ENCODE data around the gene DNAH6. TPM values are rescaled to one million over a fixed set of nuclear protein-coding genes. Genes with fewer than 3 reads are reported as not detected.

The DNAH6 gene
- total RNA-seq, 1 experiment from 2014 or later: not detected

GRCh38 chr2:84849271-84849952 lies 333.1 kb downstream of the DNAH6 start:
- Histone ChIP-seq H3K36me3 (ENCODE audit: low read depth, low read length) (no peaks in the 10 kb centered on the region), H4K20me1 (ENCODE audit: low read length) (no peaks in the 10 kb centered on the region), H3K27me3 (ENCODE audit: low read length) (no peaks in the 10 kb centered on the region), H3K9me2 (replicated peaks; ENCODE audit: low read length) (no peaks in the 10 kb centered on the region), H3K79me2 (ENCODE audit: low read length) (no peaks in the 10 kb centered on the region), H3F3A (ENCODE audit: low read length, unreplicated experiment) (no peaks in the 10 kb centered on the region), H3K27ac (ENCODE audit: low read length) (peak overlapping the region; percentile 58), H3K4me3 (ENCODE audit: low read length) (no peak overlapping the region; the same call in 1 of the 2 replicates), H3K9me3 (ENCODE audit: low read length) (no peaks in the 10 kb centered on the region), H2AFZ (ENCODE audit: low read length) (no peak overlapping the region), H3K4me2 (ENCODE audit: low read length) (peak overlapping the region; percentile 57), H3K9ac (ENCODE audit: low read length) (no peak overlapping the region), H3K4me1 (ENCODE audit: insufficient read depth, low read length) (peaks cover 18% of the 10 kb centered on the region)
- POLR2A ChIA-PET (ENCODE audit: unreplicated experiment): interaction anchor here (0.5 to 0.6 kb wide), 2 partner anchors 59 to 77 kb away, joined by 3 to 7 read pairs; no protein-coding TSS in a partner anchor
- BruUV-seq (replicated peaks): no TSS peak
- CTCF ChIA-PET: no interaction called here
- DNase-seq (peak; percentile 86), ATAC-seq (peak; percentile 88)
- TF ChIP-seq EZH2phosphoT487 (IDR thresholded peaks at IDR 0.05; ENCODE audit: borderline replicate concordance, low read length) (no peak), CTCF (conservative IDR thresholded peaks at IDR 0.05; ENCODE audit: low read depth, low read length) (no peak), EZH2 (IDR thresholded peaks at IDR 0.05; ENCODE audit: low read length, unreplicated experiment) (no peak)
- intact Hi-C loops (cut with micrococcal nuclease): loop anchor here (5.0 kb wide), 1 partner anchor 42 kb away; no protein-coding TSS in a partner anchor

GRCh38 chr2:84850471-84850870 lies 334.2 kb downstream of the DNAH6 start:
- Histone ChIP-seq H3K4me3 (ENCODE audit: low read length) (no peak overlapping the region), H3K27ac (ENCODE audit: low read length) (no peak overlapping the region), H3K36me3 (ENCODE audit: low read depth, low read length) (no peaks in the 10 kb centered on the region), H3K4me1 (ENCODE audit: insufficient read depth, low read length) (peaks cover 18% of the 10 kb centered on the region), H3K79me2 (ENCODE audit: low read length) (no peaks in the 10 kb centered on the region), H3K4me2 (ENCODE audit: low read length) (0 out of 2 replicates have a peak overlapping the region, but pooled peaks have one; percentile 57), H3K9me3 (ENCODE audit: low read length) (no peaks in the 10 kb centered on the region), H4K20me1 (ENCODE audit: low read length) (no peaks in the 10 kb centered on the region), H3K27me3 (ENCODE audit: low read length) (no peaks in the 10 kb centered on the region), H2AFZ (ENCODE audit: low read length) (no peak overlapping the region), H3F3A (ENCODE audit: low read length, unreplicated experiment) (no peaks in the 10 kb centered on the region), H3K9ac (ENCODE audit: low read length) (no peak overlapping the region), H3K9me2 (replicated peaks; ENCODE audit: low read length) (no peaks in the 10 kb centered on the region)
- TF ChIP-seq CTCF (conservative IDR thresholded peaks at IDR 0.05; ENCODE audit: low read depth, low read length) (0 out of 2 replicates have a peak, but pooled peaks have one; percentile 10), EZH2phosphoT487 (IDR thresholded peaks at IDR 0.05; ENCODE audit: borderline replicate concordance, low read length) (no peak), EZH2 (IDR thresholded peaks at IDR 0.05; ENCODE audit: low read length, unreplicated experiment) (no peak)
- CTCF ChIA-PET: no interaction called here
- intact Hi-C loops (cut with micrococcal nuclease): no loop called here
- BruUV-seq (replicated peaks): no TSS peak
- DNase-seq (no peak), ATAC-seq (no peak)
- POLR2A ChIA-PET (ENCODE audit: unreplicated experiment): no interaction called here

- H3F3A ChIP-seq (ENCODE audit: low read length, unreplicated experiment): no peaks in the 10 kb centered on the region
- H4K20me1 ChIP-seq (ENCODE audit: low read length): no peaks in the 10 kb centered on the region
- intact Hi-C loops (cut with micrococcal nuclease): no loop called here
- H3K4me1 ChIP-seq (ENCODE audit: insufficient read depth, low read length): peaks cover 18% of the 10 kb centered on the region
- ChIA-PET POLR2A (ENCODE audit: unreplicated experiment) (no interaction called here), CTCF (no interaction called here)
- no peaks in the 10 kb centered on the region for H3K9me2 ChIP-seq (replicated peaks; ENCODE audit: low read length)
- no peaks in the 10 kb centered on the region for H3K36me3 ChIP-seq (ENCODE audit: low read depth, low read length)
- ATAC-seq: no peak
- no TSS peak for BruUV-seq (replicated peaks)
- no peak overlapping the region for H3K4me3 ChIP-seq (ENCODE audit: low read length)
- H3K4me2 ChIP-seq (ENCODE audit: low read length): no peak overlapping the region
- H3K9me3 ChIP-seq (ENCODE audit: low read length): no peaks in the 10 kb centered on the region
- DNase-seq: no peak
- H2AFZ ChIP-seq (ENCODE audit: low read length): no peak overlapping the region
- H3K27me3 ChIP-seq (ENCODE audit: low read length): no peaks in the 10 kb centered on the region
- no peak for TF ChIP-seq EZH2 (IDR thresholded peaks at IDR 0.05; ENCODE audit: low read length, unreplicated experiment)
- no peak for TF ChIP-seq EZH2phosphoT487 (IDR thresholded peaks at IDR 0.05; ENCODE audit: borderline replicate concordance, low read length)
- no peak for TF ChIP-seq CTCF (conservative IDR thresholded peaks at IDR 0.05; ENCODE audit: low read depth, low read length)
- no peaks in the 10 kb centered on the region for H3K79me2 ChIP-seq (ENCODE audit: low read length)
- H3K9ac ChIP-seq (ENCODE audit: low read length): no peak overlapping the region
- H3K27ac ChIP-seq (ENCODE audit: low read length): no peak overlapping the region
Observed at GRCh38 chr2:84851876-84852275, 335.6 kb downstream of the DNAH6 start.
